GM10266 (cell line): Measurements from ENCODE around the gene IGSF21.

Experiments
- DNase-seq: peaks from one replicate; pipeline ENCODE4 v3.0.0; 2012; ENCODE audit errors: extremely low spot score
- TF ChIP-seq, protein P1 (sequence below): IDR thresholded peaks from 2 replicates; pipeline ENCODE4 v1.5.1; 2012; ENCODE audit warnings: mild to moderate bottlenecking, low read depth; ENCODE audit not compliant: control insufficient read depth, insufficient read depth; ENCODE audit errors: missing control alignments

Gene IGSF21

GRCh38 chr1:18066576-18066975 lies 41.0 kb upstream of the IGSF21 start:
- no peak for DNase-seq
- TF ChIP-seq, protein P1, sequence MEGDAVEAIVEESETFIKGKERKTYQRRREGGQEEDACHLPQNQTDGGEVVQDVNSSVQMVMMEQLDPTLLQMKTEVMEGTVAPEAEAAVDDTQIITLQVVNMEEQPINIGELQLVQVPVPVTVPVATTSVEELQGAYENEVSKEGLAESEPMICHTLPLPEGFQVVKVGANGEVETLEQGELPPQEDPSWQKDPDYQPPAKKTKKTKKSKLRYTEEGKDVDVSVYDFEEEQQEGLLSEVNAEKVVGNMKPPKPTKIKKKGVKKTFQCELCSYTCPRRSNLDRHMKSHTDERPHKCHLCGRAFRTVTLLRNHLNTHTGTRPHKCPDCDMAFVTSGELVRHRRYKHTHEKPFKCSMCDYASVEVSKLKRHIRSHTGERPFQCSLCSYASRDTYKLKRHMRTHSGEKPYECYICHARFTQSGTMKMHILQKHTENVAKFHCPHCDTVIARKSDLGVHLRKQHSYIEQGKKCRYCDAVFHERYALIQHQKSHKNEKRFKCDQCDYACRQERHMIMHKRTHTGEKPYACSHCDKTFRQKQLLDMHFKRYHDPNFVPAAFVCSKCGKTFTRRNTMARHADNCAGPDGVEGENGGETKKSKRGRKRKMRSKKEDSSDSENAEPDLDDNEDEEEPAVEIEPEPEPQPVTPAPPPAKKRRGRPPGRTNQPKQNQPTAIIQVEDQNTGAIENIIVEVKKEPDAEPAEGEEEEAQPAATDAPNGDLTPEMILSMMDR = no peak

GRCh38 chr1:18069903-18070302 lies 37.7 kb upstream of the IGSF21 start:
- TF ChIP-seq, protein P1 = no peak
- no peak for DNase-seq

DNA sequence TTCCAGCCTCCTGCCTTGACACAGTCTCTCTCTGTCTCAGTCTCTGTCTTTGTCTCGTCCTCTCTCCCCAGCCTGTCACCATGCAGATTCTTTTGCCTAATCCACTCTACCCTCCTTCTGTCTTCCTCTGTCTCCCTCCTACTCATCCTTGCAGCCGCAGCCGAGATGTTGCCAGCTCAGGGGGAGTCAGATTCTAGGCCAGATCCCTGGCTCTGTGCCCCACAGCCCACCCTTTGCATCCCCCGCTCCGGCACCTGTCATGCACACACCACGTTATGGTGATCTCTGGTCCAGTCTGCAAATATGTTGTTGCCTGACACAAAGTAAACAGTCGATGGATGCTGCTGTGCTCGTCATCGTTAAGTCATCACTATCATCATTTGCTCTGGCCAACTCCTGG lies 35.5 kb upstream of the IGSF21 start:
- DNase-seq = no peak
- TF ChIP-seq, protein P1 = no peak

GRCh38 chr1:18073066-18073642 lies 34.4 kb upstream of the IGSF21 start:
- TF ChIP-seq, protein P1 = no peak
- DNase-seq = no peak

- no peak for DNase-seq
- TF ChIP-seq, protein P1 = no peak
Measured at GRCh38 chr1:18077657-18078215, 29.9 kb upstream of the IGSF21 start.

- DNase-seq = no peak
- TF ChIP-seq, protein P1 = no peak
Measured at GRCh38 chr1:18079941-18080735, 27.5 kb upstream of the IGSF21 start.

GRCh38 chr1:18085387-18086074 lies 22.1 kb upstream of the IGSF21 start:
- DNase-seq = no peak
- TF ChIP-seq, protein P1 = no peak
